Heart right ventricle (tissue), 16 donors: ENCODE measurements around the gene DGLUCY. TPM values are rescaled to one million over a fixed set of nuclear protein-coding genes. Genes with fewer than 3 reads are reported as not detected.
"Not testable (repeated sequence)": the region's sequence is repeated elsewhere in the genome, so short reads cannot be mapped to it uniquely, and the experiment has no call there.

Experiments
- ATAC-seq, 8 donors: fragments of 200-7000 bp; cut with Tn5 transposase; one replicate each; pipeline ENCODE4 v1.9.1; 2020; ENCODE audit warnings: mild to moderate bottlenecking in 8 of 8, moderate library complexity in 8 of 8, moderate number of reproducible peaks in 1 of 8
- DNase-seq, 2 donors: peaks; one replicate each; pipeline ENCODE4 v3.0.0-alpha.2; 2020
- H3K27ac ChIP-seq, 10 donors: fragments of 200-600 bp; sonication (generic) in 2 of 10; one replicate each; pipeline versions ENCODE4 v1.5.0 to v1.8.0; 2020 to 2022; ENCODE audit warnings: mild to moderate bottlenecking in 3 of 10
- H3K27me3 ChIP-seq, 7 donors: fragments of 200-600 bp; one replicate each; pipeline ENCODE4 v1.8.0; 2021 to 2022; ENCODE audit warnings: mild to moderate bottlenecking in 2 of 7
- H3K36me3 ChIP-seq, 9 donors: fragments of 200-600 bp; sonication (generic) in 1 of 9; one replicate each; pipeline versions ENCODE4 v1.5.0 to v1.8.0; 2020 to 2022; ENCODE audit warnings: mild to moderate bottlenecking in 2 of 9
- H3K4me1 ChIP-seq, 9 donors: fragments of 200-600 bp; sonication (generic) in 1 of 9; one replicate each; pipeline versions ENCODE4 v1.5.0 to v1.8.0; 2020 to 2022; ENCODE audit warnings: mild to moderate bottlenecking in 4 of 9
- H3K4me3 ChIP-seq, 10 donors: fragments of 200-600 bp; sonication (generic) in 2 of 10; one replicate each; pipeline versions ENCODE4 v1.5.0 to v1.8.0; 2020 to 2022; ENCODE audit warnings: mild to moderate bottlenecking in 7 of 10, moderate library complexity in 2 of 10
- H3K9me3 ChIP-seq, 11 donors: fragments of 200-600 bp in 10 of 11; sonication (generic) in 2 of 11; one replicate each; pipeline versions ENCODE4 v1.5.0 to v1.8.0; 2013 to 2022; ENCODE audit warnings: mild to moderate bottlenecking in 2 of 11, control low read depth in 1 of 11, moderate library complexity in 1 of 11
- WGBS, 2 donors: extraction: QIAGEN DNeasy Blood & Tissue Kit; methylation state at CpG; one replicate each; pipeline ENCODE4 v1.1.7; 2013; ENCODE audit warnings: inconsistent platforms in 1 of 2; 5-methylcytosine and 5-hydroxymethylcytosine counted together
- intact Hi-C, 10 donors: fragments of 100-400 bp; cut with DNase I; formaldehyde crosslinking; loops; one replicate each; pipeline versions ENCODE4 v1.11.1 to v1.14.2; 2022
- polyA plus RNA-seq, 2 donors: library from polyadenylated mRNA; stranded (reverse); fragments of 200-250 nt; gene quantifications; one replicate each; pipeline ENCODE4 v1.2.3, GENCODE V29; 2013
- total RNA-seq, 10 donors: library from RNA; stranded (reverse); fragmentation: NEBNext Ultra II Directional in 3 of 10; extraction: Animal tissue kit (Norgen Biotek cat#: 25700) in 3 of 10; gene quantifications; one replicate each; pipeline versions ENCODE4 v1.2.1 to v1.2.4, GENCODE V29; 2021 to 2023
- TF ChIP-seq, protein P1 (sequence below), 9 donors: fragments of 200-600 bp; sonication (generic) in 2 of 9; IDR thresholded peaks; one replicate each; pipeline versions ENCODE4 v1.5.0 to v1.8.0; 2021 to 2022; ENCODE audit warnings: antibody characterized with exemption in 9 of 9, mild to moderate bottlenecking in 5 of 9, moderate library complexity in 1 of 9
- donor health status: Arrhythmogenic right ventricular cardiomyopathy.
- donor health status: ischemic (EF 13 %, LVEDD 7.1; RV severe dilation, severe dysfunction).
- donor health status: healthy with polysubstance abuse.
- donor health status: DM: no; HTN: yes; CAD: no.
- donor health status: DM: no; HTN: no; CAD: no.
- donor health status: ischemic (EF 25% LVEDD 6.9; RV normal size, moderate dysfunction).
- donor health status: ischemic (EF 25% LVEDD 5.7; RV mildly dilated, moderate dysfunction).
- donor health status: healthy.
- donor health status: DM: yes; HTN: yes; CAD: no.
- donor health status: Ischemic cardiomyopathy.
- donor health status: ischemic (EF 35%, LVEDD 5.7; RV mildly dilated, moderate dysfunction).
- donor health status: nonischemic (EF 11% LVEDD 7.7; RV severe dilation, severe dysfunction).
- donor health status: DM: yes; HTN: yes; CAD: no.
- donor health status: PGD.
- donor health status: ischemic (EF 29% LVEDD 5.4; RV normal size, mild dysfunction).
- donor health status: nonischemic (EF 23%, LVEDD 6.1; RV moderate dilation, normal function).

The DGLUCY gene
- total and polyA plus RNA-seq, 12 donors, result 43.5 to 270 (median 201) TPM

DNA sequence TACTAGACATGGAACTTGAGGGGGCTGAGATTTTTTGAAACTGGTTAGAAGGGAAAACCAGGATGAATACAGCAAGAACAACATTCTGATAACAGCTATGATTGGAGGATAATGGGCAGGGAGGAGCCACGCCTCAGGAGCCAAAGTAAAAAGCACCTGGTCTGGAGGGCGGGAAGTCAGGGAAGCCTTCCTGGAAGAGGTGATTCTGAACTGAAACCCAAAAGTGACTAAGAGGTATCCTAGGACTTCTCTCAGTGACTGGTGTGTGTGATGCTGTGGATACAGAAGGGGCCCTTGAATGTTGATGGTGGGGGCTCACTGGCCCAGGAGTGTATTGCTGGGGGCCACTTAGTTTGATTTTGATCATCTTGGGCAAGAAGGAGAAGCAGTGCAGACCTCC lies 149.5 kb downstream of the DGLUCY start:
- Histone ChIP-seq H3K4me3 (peak overlapping the region in 1 of 10 donors; percentile 49), H3K9me3 (peaks cover 0 to 6% (median 0%) of the 10 kb centered on the region in 11 donors), H3K27ac (no peak overlapping the region), H3K36me3 (no peaks in the 10 kb centered on the region), H3K4me1 (peaks cover 0 to 12% (median 5%) of the 10 kb centered on the region in 9 donors), H3K27me3 (peaks cover 0 to 24% (median 8%) of the 10 kb centered on the region in 7 donors)
- DNase-seq, result no peak
- intact Hi-C loops, result no loop called here
- TF ChIP-seq, protein P1, sequence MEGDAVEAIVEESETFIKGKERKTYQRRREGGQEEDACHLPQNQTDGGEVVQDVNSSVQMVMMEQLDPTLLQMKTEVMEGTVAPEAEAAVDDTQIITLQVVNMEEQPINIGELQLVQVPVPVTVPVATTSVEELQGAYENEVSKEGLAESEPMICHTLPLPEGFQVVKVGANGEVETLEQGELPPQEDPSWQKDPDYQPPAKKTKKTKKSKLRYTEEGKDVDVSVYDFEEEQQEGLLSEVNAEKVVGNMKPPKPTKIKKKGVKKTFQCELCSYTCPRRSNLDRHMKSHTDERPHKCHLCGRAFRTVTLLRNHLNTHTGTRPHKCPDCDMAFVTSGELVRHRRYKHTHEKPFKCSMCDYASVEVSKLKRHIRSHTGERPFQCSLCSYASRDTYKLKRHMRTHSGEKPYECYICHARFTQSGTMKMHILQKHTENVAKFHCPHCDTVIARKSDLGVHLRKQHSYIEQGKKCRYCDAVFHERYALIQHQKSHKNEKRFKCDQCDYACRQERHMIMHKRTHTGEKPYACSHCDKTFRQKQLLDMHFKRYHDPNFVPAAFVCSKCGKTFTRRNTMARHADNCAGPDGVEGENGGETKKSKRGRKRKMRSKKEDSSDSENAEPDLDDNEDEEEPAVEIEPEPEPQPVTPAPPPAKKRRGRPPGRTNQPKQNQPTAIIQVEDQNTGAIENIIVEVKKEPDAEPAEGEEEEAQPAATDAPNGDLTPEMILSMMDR (IDR thresholded peaks at IDR 0.05), result no peak
- 96 to 100% methylated on average over 2 of the region's 2 CpGs for WGBS, 2 donors
- ATAC-seq, result no peak

GRCh38 chr14:91264151-91265150 lies 150.6 kb downstream of the DGLUCY start:
- TF ChIP-seq, protein P1 (IDR thresholded peaks at IDR 0.05), result no peak
- Histone ChIP-seq H3K36me3 (no peaks in the 10 kb centered on the region), H3K4me3 (peak overlapping the region in 9 of 10 donors; percentile 32 to 52 (median 48)), H3K9me3 (peaks cover 0 to 6% (median 0%) of the 10 kb centered on the region in 11 donors), H3K4me1 (peaks cover 4 to 16% (median 8%) of the 10 kb centered on the region in 9 donors), H3K27me3 (peaks cover 0 to 24% (median 8%) of the 10 kb centered on the region in 7 donors), H3K27ac (peak overlapping the region in 2 of 10 donors; percentile 18 to 41)
- DNase-seq (peak in 1 of 2 donors; percentile 44), ATAC-seq (peak in 7 of 8 donors; percentile 34 to 77 (median 57))
- 10% methylated on average over 66 to 69 of the region's 69 CpGs for WGBS, 2 donors
- intact Hi-C loops, result no loop called here

- peaks cover 4 to 22% (median 12%) of the 10 kb centered on the region in 9 donors for H3K4me1 ChIP-seq
- peaks cover 0 to 24% (median 8%) of the 10 kb centered on the region in 7 donors for H3K27me3 ChIP-seq
- H3K27ac ChIP-seq, result no peak overlapping the region
- no peak for DNase-seq
- no peak overlapping the region for H3K4me3 ChIP-seq
- peaks cover 0 to 6% (median 0%) of the 10 kb centered on the region in 11 donors for H3K9me3 ChIP-seq
- H3K36me3 ChIP-seq, result no peaks in the 10 kb centered on the region
- TF ChIP-seq, protein P1 (IDR thresholded peaks at IDR 0.05), result no peak
- no peak for ATAC-seq
- intact Hi-C loops, result no loop called here
- 94 to 97% methylated on average over 7 of the region's 7 CpGs for WGBS, 2 donors
These were observed 151.5 kb downstream of the DGLUCY start for GRCh38 chr14:91265404-91265803.

DNA sequence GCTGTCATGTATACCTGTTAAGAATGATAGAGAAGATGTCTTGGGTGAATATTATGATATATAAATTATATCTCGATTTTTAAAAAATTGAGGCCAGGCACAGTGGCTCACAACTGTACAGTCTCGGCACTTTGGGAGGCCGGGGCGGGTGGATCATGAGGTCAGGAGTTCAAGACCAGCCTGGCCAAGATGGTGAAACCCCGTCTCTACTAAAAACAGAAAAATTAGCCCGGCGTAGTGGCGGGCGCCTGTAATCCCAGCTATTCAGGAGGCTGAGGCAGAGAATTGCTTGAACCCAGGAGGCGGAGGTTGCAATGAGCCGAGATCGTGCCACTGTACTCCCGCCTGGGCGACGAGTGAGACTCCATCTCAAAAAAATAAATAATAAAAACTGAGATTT lies 152.4 kb downstream of the DGLUCY start:
- not testable (repeated sequence) for ATAC-seq
- WGBS, 2 donors, result 94 to 96% methylated on average over 15 of the region's 15 CpGs

More for the DNA sequence above, 152.4 kb downstream of the DGLUCY start:
- H3K27ac ChIP-seq, H3K9me3 ChIP-seq, H3K4me3 ChIP-seq, intact Hi-C loops, DNase-seq, H3K36me3 ChIP-seq: not testable (repeated sequence)
- Histone ChIP-seq H3K4me1 (peaks cover 4 to 22% (median 12%) of the 10 kb centered on the region in 9 donors), H3K27me3 (peaks cover 0 to 24% (median 8%) of the 10 kb centered on the region in 7 donors)
